Glutamatergic neuron (in vitro differentiated cells): Measurements from ENCODE around the gene TMEM154. TPM values are rescaled to one million over a fixed set of nuclear protein-coding genes. Genes with fewer than 3 reads are reported as not detected.

Experiments used
- DNase-seq: peaks from one replicate; pipeline ENCODE4 v3.0.0; 2022
- H3K27ac Mint-ChIP-seq: one replicate; pipeline ENCODE4 v1.8.0; 2020; ENCODE audit warnings: mild to moderate bottlenecking, mixed read lengths, inconsistent platforms; ENCODE audit not compliant: unreplicated experiment
- H3K27me3 Mint-ChIP-seq: one replicate; pipeline ENCODE4 v1.8.0; 2020; ENCODE audit warnings: mild to moderate bottlenecking, moderate library complexity, mixed read lengths, inconsistent platforms; ENCODE audit not compliant: unreplicated experiment
- H3K36me3 Mint-ChIP-seq: one replicate; pipeline ENCODE4 v1.8.0; 2020; ENCODE audit warnings: mild to moderate bottlenecking, mixed read lengths, inconsistent platforms; ENCODE audit not compliant: unreplicated experiment
- H3K4me1 Mint-ChIP-seq: one replicate; pipeline ENCODE4 v1.8.0; 2020; ENCODE audit warnings: mild to moderate bottlenecking, low read depth, mixed read lengths, inconsistent platforms; ENCODE audit not compliant: unreplicated experiment
- H3K4me3 Mint-ChIP-seq: one replicate; pipeline ENCODE4 v1.8.0; 2020; ENCODE audit warnings: mild to moderate bottlenecking, mixed read lengths, inconsistent platforms; ENCODE audit not compliant: unreplicated experiment
- H3K9me3 Mint-ChIP-seq: one replicate; pipeline ENCODE4 v1.8.0; 2020; ENCODE audit warnings: mild to moderate bottlenecking, moderate library complexity, mixed read lengths, inconsistent platforms; ENCODE audit not compliant: unreplicated experiment
- CTCF ChIP-seq: fragments of 200-600 bp; sonication (generic); IDR thresholded peaks from one replicate; pipeline ENCODE4 v1.5.0; 2021; ENCODE audit not compliant: partially characterized antibody, unreplicated experiment
- total RNA-seq: library from RNA; stranded (reverse); fragmentation: NEBNext Ultra II Directional; extraction: Animal tissue kit (Norgen Biotek cat#: 25700); gene quantifications from one replicate; pipeline ENCODE4 v1.2.1, GENCODE V29; 2021; ENCODE audit not compliant: unreplicated experiment

The TMEM154 gene
- total RNA-seq, 1 donor from 2014 or later = 0.22 TPM

GRCh38 chr4:152619556-152619955 is 60.2 kb downstream of the TMEM154 start:
- peaks cover 2% of the 10 kb centered on the region for H3K9me3 Mint-ChIP-seq
- no peaks in the 10 kb centered on the region for H3K4me1 Mint-ChIP-seq
- no peak overlapping the region for H3K27ac Mint-ChIP-seq
- TF ChIP-seq CTCF = no peak
- H3K36me3 Mint-ChIP-seq = no peaks in the 10 kb centered on the region
- H3K27me3 Mint-ChIP-seq = peaks cover 2% of the 10 kb centered on the region
- no peak for DNase-seq
- H3K4me3 Mint-ChIP-seq = no peak overlapping the region

GRCh38 chr4:152618971-152619370 is 60.8 kb downstream of the TMEM154 start:
- DNase-seq = no peak
- no peaks in the 10 kb centered on the region for H3K4me1 Mint-ChIP-seq
- peaks cover 2% of the 10 kb centered on the region for H3K9me3 Mint-ChIP-seq
- no peak for TF ChIP-seq CTCF
- no peak overlapping the region for H3K27ac Mint-ChIP-seq
- no peak overlapping the region for H3K4me3 Mint-ChIP-seq
- peaks cover 3% of the 10 kb centered on the region for H3K27me3 Mint-ChIP-seq
- no peaks in the 10 kb centered on the region for H3K36me3 Mint-ChIP-seq

DNA sequence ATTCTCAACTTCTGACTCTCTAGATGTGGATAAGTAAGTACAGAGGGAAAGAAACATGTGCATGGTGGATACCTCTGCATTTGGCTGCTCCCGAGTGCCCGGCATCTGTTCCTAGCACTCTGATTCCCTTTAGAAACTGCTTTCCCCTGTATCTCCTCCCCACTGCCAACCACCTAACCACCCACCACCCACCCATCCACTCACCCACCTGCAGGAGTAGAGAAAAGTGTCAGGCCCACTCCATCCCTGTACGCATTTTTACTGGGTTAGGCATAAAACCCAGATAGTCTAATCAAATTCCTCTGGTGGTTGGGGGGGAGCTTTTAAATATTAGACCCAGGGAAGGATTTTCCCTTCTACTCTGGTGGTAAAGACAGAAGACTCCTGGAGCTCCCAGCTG is 63.0 kb downstream of the TMEM154 start:
- Mint-ChIP-seq H3K9me3 (peaks cover 2% of the 10 kb centered on the region), H3K4me1 (no peaks in the 10 kb centered on the region), H3K4me3 (no peak overlapping the region), H3K27ac (no peak overlapping the region), H3K27me3 (peaks cover 3% of the 10 kb centered on the region), H3K36me3 (no peaks in the 10 kb centered on the region)
- no peak for TF ChIP-seq CTCF
- DNase-seq = no peak

DNA sequence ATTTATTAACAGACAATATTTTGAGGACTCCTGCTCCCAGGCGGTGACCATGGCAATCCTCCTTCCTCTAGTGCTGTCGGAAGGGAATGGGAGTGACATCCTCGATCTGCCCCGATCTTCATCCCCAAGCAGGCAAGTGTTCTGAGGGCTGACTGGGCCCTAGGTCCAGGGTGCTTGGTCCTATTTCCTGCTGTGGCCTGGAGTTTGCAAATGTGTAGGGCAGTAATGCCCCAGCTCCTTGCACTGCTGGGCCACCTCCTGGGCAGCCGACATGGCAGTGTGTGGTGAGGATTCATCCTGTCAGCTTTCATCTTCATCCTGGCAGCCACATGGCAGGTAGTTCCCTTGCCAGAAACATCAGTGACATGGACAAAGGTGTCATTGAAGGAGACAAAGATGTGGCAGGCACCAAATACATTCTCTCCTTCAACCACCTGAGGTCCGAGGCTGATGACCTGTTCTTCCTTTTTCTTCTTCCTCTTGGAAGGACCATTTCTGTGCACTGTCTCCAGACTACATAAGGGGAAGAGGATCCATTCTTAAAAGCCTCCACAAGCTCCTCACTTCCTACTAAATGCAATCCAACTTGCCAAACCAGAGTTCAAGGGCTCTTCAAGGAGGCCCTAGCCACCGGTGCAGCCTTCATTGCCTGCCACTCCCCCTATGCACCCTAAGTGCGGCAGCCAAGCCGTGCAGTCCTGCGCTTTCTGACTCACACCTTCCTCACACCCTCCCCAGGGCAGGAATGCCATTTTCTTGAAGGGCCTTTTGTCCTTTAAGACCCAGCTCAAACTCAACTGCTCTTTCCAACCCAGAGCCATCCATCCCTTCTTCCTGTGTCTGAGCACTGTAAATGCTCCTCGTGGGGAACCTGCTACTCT is 65.7 kb downstream of the TMEM154 start:
- no peak for DNase-seq
- Mint-ChIP-seq H3K36me3 (no peaks in the 10 kb centered on the region), H3K27ac (no peak overlapping the region), H3K4me1 (peaks cover 2% of the 10 kb centered on the region), H3K9me3 (peaks cover 2% of the 10 kb centered on the region), H3K4me3 (no peak overlapping the region), H3K27me3 (peaks cover 1% of the 10 kb centered on the region)
- TF ChIP-seq CTCF = no peak

- Mint-ChIP-seq H3K27me3 (peaks cover 1% of the 10 kb centered on the region), H3K4me1 (peaks cover 2% of the 10 kb centered on the region), H3K9me3 (peaks cover 2% of the 10 kb centered on the region), H3K36me3 (no peaks in the 10 kb centered on the region), H3K4me3 (no peak overlapping the region), H3K27ac (no peak overlapping the region)
- DNase-seq = no peak
- TF ChIP-seq CTCF = no peak
These were observed 66.4 kb downstream of the TMEM154 start for GRCh38 chr4:152613351-152613750.
